HepG2 (cell line): Measurements from ENCODE around the gene ADPGK.

Source experiments
- CEBPB ChIP-seq: IDR thresholded peaks from 2 replicates; pipeline ENCODE4 v1.6.1; 2011; ENCODE audit warnings: low read depth, low read length, improper control_type of control experiment, borderline replicate concordance
- HDAC6 ChIP-seq: fragments of 200-600 bp; sonication (generic); IDR thresholded peaks from 2 replicates; pipeline ENCODE4 v1.7.0; 2017; ENCODE audit warnings: mild to moderate bottlenecking, antibody characterized with exemption, low read length, low read depth
- POLR2A ChIP-seq, 2 experiments: IDR thresholded peaks; 2 replicates each; pipeline ENCODE4 v1.6.1; 2011; ENCODE audit warnings: low read depth in 2 of 2, low read length in 2 of 2, mild to moderate bottlenecking in 1 of 2, moderate library complexity in 1 of 2; ENCODE audit not compliant: insufficient read depth in 1 of 2
- RBM22 ChIP-seq: fragments of 200-400 bp; formaldehyde crosslinking; optimal IDR thresholded peaks from 2 replicates; pipeline ENCODE3; 2017; ENCODE audit warnings: mild to moderate bottlenecking, low read length, moderate library complexity
- SAP130 ChIP-seq: IDR thresholded peaks from 2 replicates; pipeline ENCODE4 v1.6.1; 2016; ENCODE audit warnings: low read depth
- SNAPC2 ChIP-seq: sonication (generic); formaldehyde crosslinking; IDR thresholded peaks from 2 replicates; pipeline ENCODE4 v1.8.1; 2022; ENCODE audit warnings: mild to moderate bottlenecking, missing genetic modification reagents
- ZBTB8A ChIP-seq: sonication (generic); formaldehyde crosslinking; IDR thresholded peaks from 2 replicates; pipeline ENCODE4 v1.4.0; 2020; ENCODE audit warnings: mild to moderate bottlenecking, low read depth, missing genetic modification reagents, borderline replicate concordance
- ZFP36L1 ChIP-seq: sonication (generic); formaldehyde crosslinking; IDR thresholded peaks from 2 replicates; pipeline ENCODE4 v1.8.0; 2022; ENCODE audit warnings: mild to moderate bottlenecking, missing genetic modification reagents, moderate library complexity
- ZNF382 ChIP-seq: sonication (generic); formaldehyde crosslinking; IDR thresholded peaks from 2 replicates; pipeline ENCODE4 v1.5.0; 2020; ENCODE audit warnings: missing genetic modification reagents, mild to moderate bottlenecking, borderline replicate concordance
- TF ChIP-seq, protein P1 (sequence below): IDR thresholded peaks from 2 replicates; pipeline ENCODE4 v1.6.1; 2016; ENCODE audit warnings: low read depth, control low read depth
- TF ChIP-seq, protein P2 (sequence below): sonication (generic); formaldehyde crosslinking; IDR thresholded peaks from 2 replicates; pipeline ENCODE4 v1.8.0; 2022; ENCODE audit warnings: mild to moderate bottlenecking, missing genetic modification reagents
- TF ChIP-seq, protein P3 (sequence below): sonication (generic); formaldehyde crosslinking; IDR thresholded peaks from 2 replicates; pipeline ENCODE4 v1.4.0; 2020; ENCODE audit warnings: missing genetic modification reagents
- TF ChIP-seq, protein P4 (sequence below): sonication (generic); formaldehyde crosslinking; IDR thresholded peaks from 2 replicates; pipeline ENCODE4 v1.5.0; 2020; ENCODE audit warnings: missing genetic modification reagents
- TF ChIP-seq, protein P5 (sequence below): sonication (generic); formaldehyde crosslinking; IDR thresholded peaks from 2 replicates; pipeline ENCODE4 v1.5.0; 2020; ENCODE audit warnings: mild to moderate bottlenecking, missing genetic modification reagents, moderate library complexity

DNA sequence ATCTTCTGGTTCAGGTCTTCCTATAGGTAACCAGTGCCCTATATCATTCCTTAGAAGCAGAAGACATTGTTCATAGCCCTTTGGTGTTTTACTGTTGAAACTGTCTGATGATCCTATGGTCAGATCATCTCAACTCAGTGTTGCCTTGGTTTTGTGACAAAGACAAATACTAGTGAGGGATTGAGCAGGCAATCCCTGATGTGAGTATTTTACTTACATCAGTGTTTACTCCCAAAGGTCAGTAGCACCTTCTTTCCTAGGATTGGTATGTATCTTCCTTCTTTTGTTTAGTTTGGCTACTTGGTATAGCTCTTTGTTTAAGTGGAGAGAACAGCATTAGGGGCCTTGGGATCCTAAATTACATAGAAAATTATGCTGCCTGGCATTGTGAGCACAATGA is 56.4 kb downstream of the ADPGK start:
- TF ChIP-seq, protein P1, sequence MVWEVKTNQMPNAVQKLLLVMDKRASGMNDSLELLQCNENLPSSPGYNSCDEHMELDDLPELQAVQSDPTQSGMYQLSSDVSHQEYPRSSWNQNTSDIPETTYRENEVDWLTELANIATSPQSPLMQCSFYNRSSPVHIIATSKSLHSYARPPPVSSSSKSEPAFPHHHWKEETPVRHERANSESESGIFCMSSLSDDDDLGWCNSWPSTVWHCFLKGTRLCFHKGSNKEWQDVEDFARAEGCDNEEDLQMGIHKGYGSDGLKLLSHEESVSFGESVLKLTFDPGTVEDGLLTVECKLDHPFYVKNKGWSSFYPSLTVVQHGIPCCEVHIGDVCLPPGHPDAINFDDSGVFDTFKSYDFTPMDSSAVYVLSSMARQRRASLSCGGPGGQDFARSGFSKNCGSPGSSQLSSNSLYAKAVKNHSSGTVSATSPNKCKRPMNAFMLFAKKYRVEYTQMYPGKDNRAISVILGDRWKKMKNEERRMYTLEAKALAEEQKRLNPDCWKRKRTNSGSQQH (CRISPR knock-in tag): no peak
- TF ChIP-seq HDAC6 (no peak), SNAPC2 (CRISPR knock-in tag) (no peak), ZFP36L1 (CRISPR knock-in tag) (no peak), ZNF382 (no peak), RBM22 (no peak), POLR2A (IDR thresholded peaks at IDR 0.05; ENCODE audit: insufficient read depth in 1 of 2, low read depth in 2 of 2, low read length in 2 of 2) (no peak), CEBPB (no peak), SAP130 (CRISPR knock-in tag) (no peak), ZBTB8A (CRISPR knock-in tag) (no peak)
- TF ChIP-seq, protein P2, sequence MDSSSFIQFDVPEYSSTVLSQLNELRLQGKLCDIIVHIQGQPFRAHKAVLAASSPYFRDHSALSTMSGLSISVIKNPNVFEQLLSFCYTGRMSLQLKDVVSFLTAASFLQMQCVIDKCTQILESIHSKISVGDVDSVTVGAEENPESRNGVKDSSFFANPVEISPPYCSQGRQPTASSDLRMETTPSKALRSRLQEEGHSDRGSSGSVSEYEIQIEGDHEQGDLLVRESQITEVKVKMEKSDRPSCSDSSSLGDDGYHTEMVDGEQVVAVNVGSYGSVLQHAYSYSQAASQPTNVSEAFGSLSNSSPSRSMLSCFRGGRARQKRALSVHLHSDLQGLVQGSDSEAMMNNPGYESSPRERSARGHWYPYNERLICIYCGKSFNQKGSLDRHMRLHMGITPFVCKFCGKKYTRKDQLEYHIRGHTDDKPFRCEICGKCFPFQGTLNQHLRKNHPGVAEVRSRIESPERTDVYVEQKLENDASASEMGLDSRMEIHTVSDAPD (CRISPR knock-in tag): no peak
- TF ChIP-seq, protein P3, sequence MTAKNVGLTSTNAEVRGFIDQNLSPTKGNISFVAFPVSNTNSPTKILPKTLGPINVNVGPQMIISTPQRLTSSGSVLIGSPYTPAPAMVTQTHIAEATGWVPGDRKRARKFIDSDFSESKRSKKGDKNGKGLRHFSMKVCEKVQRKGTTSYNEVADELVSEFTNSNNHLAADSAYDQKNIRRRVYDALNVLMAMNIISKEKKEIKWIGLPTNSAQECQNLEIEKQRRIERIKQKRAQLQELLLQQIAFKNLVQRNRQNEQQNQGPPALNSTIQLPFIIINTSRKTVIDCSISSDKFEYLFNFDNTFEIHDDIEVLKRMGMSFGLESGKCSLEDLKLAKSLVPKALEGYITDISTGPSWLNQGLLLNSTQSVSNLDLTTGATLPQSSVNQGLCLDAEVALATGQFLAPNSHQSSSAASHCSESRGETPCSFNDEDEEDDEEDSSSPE: no peak
- TF ChIP-seq, protein P4, sequence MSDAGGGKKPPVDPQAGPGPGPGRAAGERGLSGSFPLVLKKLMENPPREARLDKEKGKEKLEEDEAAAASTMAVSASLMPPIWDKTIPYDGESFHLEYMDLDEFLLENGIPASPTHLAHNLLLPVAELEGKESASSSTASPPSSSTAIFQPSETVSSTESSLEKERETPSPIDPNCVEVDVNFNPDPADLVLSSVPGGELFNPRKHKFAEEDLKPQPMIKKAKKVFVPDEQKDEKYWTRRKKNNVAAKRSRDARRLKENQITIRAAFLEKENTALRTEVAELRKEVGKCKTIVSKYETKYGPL (CRISPR knock-in tag): no peak
- TF ChIP-seq, protein P5, sequence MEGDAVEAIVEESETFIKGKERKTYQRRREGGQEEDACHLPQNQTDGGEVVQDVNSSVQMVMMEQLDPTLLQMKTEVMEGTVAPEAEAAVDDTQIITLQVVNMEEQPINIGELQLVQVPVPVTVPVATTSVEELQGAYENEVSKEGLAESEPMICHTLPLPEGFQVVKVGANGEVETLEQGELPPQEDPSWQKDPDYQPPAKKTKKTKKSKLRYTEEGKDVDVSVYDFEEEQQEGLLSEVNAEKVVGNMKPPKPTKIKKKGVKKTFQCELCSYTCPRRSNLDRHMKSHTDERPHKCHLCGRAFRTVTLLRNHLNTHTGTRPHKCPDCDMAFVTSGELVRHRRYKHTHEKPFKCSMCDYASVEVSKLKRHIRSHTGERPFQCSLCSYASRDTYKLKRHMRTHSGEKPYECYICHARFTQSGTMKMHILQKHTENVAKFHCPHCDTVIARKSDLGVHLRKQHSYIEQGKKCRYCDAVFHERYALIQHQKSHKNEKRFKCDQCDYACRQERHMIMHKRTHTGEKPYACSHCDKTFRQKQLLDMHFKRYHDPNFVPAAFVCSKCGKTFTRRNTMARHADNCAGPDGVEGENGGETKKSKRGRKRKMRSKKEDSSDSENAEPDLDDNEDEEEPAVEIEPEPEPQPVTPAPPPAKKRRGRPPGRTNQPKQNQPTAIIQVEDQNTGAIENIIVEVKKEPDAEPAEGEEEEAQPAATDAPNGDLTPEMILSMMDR (CRISPR knock-in tag): no peak
